HepG2 (cell line): ENCODE results near the gene OARD1. TPM values are rescaled to one million over a fixed set of nuclear protein-coding genes. Genes with fewer than 3 reads are reported as not detected.

Experiments
- ATF1 ChIP-seq: IDR thresholded peaks from 2 replicates; pipeline ENCODE4 v1.6.1; 2016; ENCODE audit warnings: mild to moderate bottlenecking, control low read depth
- BRCA1 ChIP-seq: sonication (generic); formaldehyde crosslinking; IDR thresholded peaks from 2 replicates; pipeline ENCODE4 v1.4.0; 2020; ENCODE audit warnings: missing genetic modification reagents
- CBX5 ChIP-seq: sonication (generic); formaldehyde crosslinking; IDR thresholded peaks from 2 replicates; pipeline ENCODE4 v1.4.0; 2020; ENCODE audit warnings: missing genetic modification reagents, borderline replicate concordance
- ELF3 ChIP-seq: IDR thresholded peaks from 2 replicates; pipeline ENCODE4 v1.6.1; 2016; ENCODE audit warnings: missing genetic modification reagents, missing compliant biosample characterization
- GPN1 ChIP-seq: sonication (generic); formaldehyde crosslinking; IDR thresholded peaks from 2 replicates; pipeline ENCODE4 v1.5.1; 2020; ENCODE audit warnings: missing genetic modification reagents, borderline replicate concordance
- HCFC1 ChIP-seq: fragments of 150-350 bp; IDR thresholded peaks from 2 replicates; pipeline ENCODE4 v1.6.1; 2014; ENCODE audit warnings: low read depth, low read length
- HNRNPK ChIP-seq: fragments of 200-400 bp; formaldehyde crosslinking; IDR thresholded peaks from 2 replicates; pipeline ENCODE4 v1.6.1; 2018; ENCODE audit warnings: low read length, low read depth, moderate library complexity, mild to moderate bottlenecking; ENCODE audit not compliant: poor library complexity, severe bottlenecking
- KAT8 ChIP-seq: IDR thresholded peaks from 2 replicates; pipeline ENCODE4 v1.6.1; 2016; ENCODE audit warnings: missing genetic modification reagents, missing compliant biosample characterization
- MEF2D ChIP-seq: sonication (generic); formaldehyde crosslinking; IDR thresholded peaks from 2 replicates; pipeline ENCODE4 v1.5.1; 2020; ENCODE audit warnings: mild to moderate bottlenecking, missing genetic modification reagents
- MTF1 ChIP-seq: sonication (generic); formaldehyde crosslinking; IDR thresholded peaks from 2 replicates; pipeline ENCODE4 v1.5.0; 2020; ENCODE audit warnings: missing genetic modification reagents
- NFE2L1 ChIP-seq: sonication (generic); formaldehyde crosslinking; IDR thresholded peaks from 2 replicates; pipeline ENCODE4 v1.4.0; 2020; ENCODE audit warnings: missing genetic modification reagents, mild to moderate bottlenecking, borderline replicate concordance
- NFYB ChIP-seq: sonication (generic); formaldehyde crosslinking; IDR thresholded peaks from 2 replicates; pipeline ENCODE4 v1.4.0; 2020; ENCODE audit warnings: missing genetic modification reagents
- RARA ChIP-seq: IDR thresholded peaks from 2 replicates; pipeline ENCODE4 v1.6.1; 2016; ENCODE audit warnings: missing genetic modification reagents, missing compliant biosample characterization
- SMAD9 ChIP-seq: sonication (generic); formaldehyde crosslinking; IDR thresholded peaks from 2 replicates; pipeline ENCODE4 v1.5.1; 2020; ENCODE audit warnings: mild to moderate bottlenecking, missing genetic modification reagents
- SRSF9 ChIP-seq: fragments of 200-400 bp; formaldehyde crosslinking; IDR thresholded peaks from 2 replicates; pipeline ENCODE4 v1.6.1; 2018; ENCODE audit warnings: borderline replicate concordance, mild to moderate bottlenecking, low read depth, low read length; ENCODE audit not compliant: insufficient read depth, poor library complexity, severe bottlenecking
- XBP1 ChIP-seq: sonication (generic); formaldehyde crosslinking; IDR thresholded peaks from 2 replicates; pipeline ENCODE4 v1.5.0; 2020; ENCODE audit warnings: missing genetic modification reagents
- ZBTB25 ChIP-seq: IDR thresholded peaks from 2 replicates; pipeline ENCODE4 v1.6.1; 2018; ENCODE audit warnings: missing genetic modification reagents
- ZEB1 ChIP-seq: IDR thresholded peaks from 2 replicates; pipeline ENCODE4 v1.6.1; 2012; ENCODE audit warnings: mild to moderate bottlenecking, low read depth, inconsistent platforms; ENCODE audit not compliant: insufficient replicate concordance
- ZKSCAN8 ChIP-seq: IDR thresholded peaks from 2 replicates; pipeline ENCODE4 v1.6.1; 2016; ENCODE audit warnings: borderline replicate concordance, missing genetic modification reagents, missing compliant biosample characterization
- ZNF12 ChIP-seq: sonication (generic); formaldehyde crosslinking; IDR thresholded peaks from 2 replicates; pipeline ENCODE4 v1.5.0; 2020; ENCODE audit warnings: missing genetic modification reagents
- ZNF3 ChIP-seq: IDR thresholded peaks from 2 replicates; pipeline ENCODE4 v1.7.0; 2017; ENCODE audit warnings: inconsistent platforms
- ZNF431 ChIP-seq: sonication (generic); formaldehyde crosslinking; IDR thresholded peaks from 2 replicates; pipeline ENCODE4 v1.9.0; 2022; ENCODE audit warnings: missing genetic modification reagents, low read depth, mild to moderate bottlenecking, borderline replicate concordance
- ZNF556 ChIP-seq: sonication (generic); formaldehyde crosslinking; IDR thresholded peaks from 2 replicates; pipeline ENCODE4 v1.4.0; 2020; ENCODE audit warnings: mild to moderate bottlenecking, missing genetic modification reagents, borderline replicate concordance
- ZNF639 ChIP-seq: conservative IDR thresholded peaks from 2 replicates; pipeline ENCODE4 v1.6.1; 2018; ENCODE audit warnings: missing genetic modification reagents
- ZNF772 ChIP-seq: sonication (generic); formaldehyde crosslinking; IDR thresholded peaks from 2 replicates; pipeline ENCODE4 v1.5.0; 2020; ENCODE audit warnings: mild to moderate bottlenecking, missing genetic modification reagents
- ZNF776 ChIP-seq: sonication (generic); formaldehyde crosslinking; IDR thresholded peaks from 2 replicates; pipeline ENCODE4 v1.4.0; 2020; ENCODE audit warnings: mild to moderate bottlenecking, missing genetic modification reagents
- ZNF891 ChIP-seq: sonication (generic); formaldehyde crosslinking; IDR thresholded peaks from 2 replicates; pipeline ENCODE4 v1.5.0; 2020; ENCODE audit warnings: mild to moderate bottlenecking, missing genetic modification reagents
- ZSCAN25 ChIP-seq: sonication (generic); formaldehyde crosslinking; IDR thresholded peaks from 2 replicates; pipeline ENCODE4 v1.8.0; 2022; ENCODE audit warnings: mild to moderate bottlenecking, missing genetic modification reagents
- ZSCAN31 ChIP-seq: sonication (generic); formaldehyde crosslinking; IDR thresholded peaks from 2 replicates; pipeline ENCODE4 v1.5.0; 2020; ENCODE audit warnings: low read depth, mild to moderate bottlenecking, missing genetic modification reagents
- polyA plus RNA-seq, 8 experiments: library from polyadenylated mRNA; depleted of rRNA in 3 of 8; stranded (reverse) in 7 of 8; unstranded in 1 of 8; fragments of >200 nt; fragmentation: Illumina TruSeq in 4 of 8; extraction: Trizol in 4 of 8; gene quantifications; 2 replicates each; pipeline versions ENCODE4 v1.2.1 to v1.2.3, GENCODE V29; 2011 to 2016; ENCODE audit warnings: low read depth in 4 of 8, missing spikeins in 1 of 8, mixed read lengths in 1 of 8; ENCODE audit not compliant: insufficient read depth in 1 of 8
- total RNA-seq, 5 experiments: library from RNA; depleted of rRNA; stranded (reverse); fragments of >200 nt; fragmentation: Illumina TruSeq; extraction: Trizol; gene quantifications; 2 replicates each; pipeline ENCODE4 v1.2.3, GENCODE V29; 2016; ENCODE audit warnings: low read depth in 1 of 5
- TF ChIP-seq, protein P1 (sequence below): sonication (generic); formaldehyde crosslinking; IDR thresholded peaks from 2 replicates; pipeline ENCODE4 v1.5.0; 2020; ENCODE audit warnings: mild to moderate bottlenecking, missing genetic modification reagents, moderate library complexity

OARD1 gene
- total and polyA plus RNA-seq, 2 of the 13 experiments (the other 11 are each of a cell fraction or from before 2014, with no cell fraction given) = 18.4 to 49.0 TPM

DNA sequence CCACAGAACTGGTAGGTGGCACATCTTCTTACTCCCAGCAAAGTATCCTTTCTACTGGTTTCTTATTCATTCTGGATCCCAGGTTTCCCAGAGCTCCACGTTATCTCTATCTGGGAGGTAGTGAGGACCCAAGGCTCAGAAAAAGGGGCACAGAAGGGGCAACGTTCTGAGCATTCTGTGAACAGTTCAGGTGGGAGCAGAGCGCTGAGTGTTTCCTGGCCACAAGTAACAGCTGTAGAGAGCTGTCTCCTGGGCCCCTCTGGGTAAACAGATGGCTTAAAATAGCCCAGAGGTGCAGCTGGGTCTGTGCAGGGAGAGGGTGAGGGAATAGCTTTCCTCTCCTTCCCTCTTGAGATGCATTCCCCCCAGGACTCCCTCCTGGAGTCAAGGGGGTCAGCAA, 17.0 kb downstream of the OARD1 start (continued):
- TF ChIP-seq, protein P1, sequence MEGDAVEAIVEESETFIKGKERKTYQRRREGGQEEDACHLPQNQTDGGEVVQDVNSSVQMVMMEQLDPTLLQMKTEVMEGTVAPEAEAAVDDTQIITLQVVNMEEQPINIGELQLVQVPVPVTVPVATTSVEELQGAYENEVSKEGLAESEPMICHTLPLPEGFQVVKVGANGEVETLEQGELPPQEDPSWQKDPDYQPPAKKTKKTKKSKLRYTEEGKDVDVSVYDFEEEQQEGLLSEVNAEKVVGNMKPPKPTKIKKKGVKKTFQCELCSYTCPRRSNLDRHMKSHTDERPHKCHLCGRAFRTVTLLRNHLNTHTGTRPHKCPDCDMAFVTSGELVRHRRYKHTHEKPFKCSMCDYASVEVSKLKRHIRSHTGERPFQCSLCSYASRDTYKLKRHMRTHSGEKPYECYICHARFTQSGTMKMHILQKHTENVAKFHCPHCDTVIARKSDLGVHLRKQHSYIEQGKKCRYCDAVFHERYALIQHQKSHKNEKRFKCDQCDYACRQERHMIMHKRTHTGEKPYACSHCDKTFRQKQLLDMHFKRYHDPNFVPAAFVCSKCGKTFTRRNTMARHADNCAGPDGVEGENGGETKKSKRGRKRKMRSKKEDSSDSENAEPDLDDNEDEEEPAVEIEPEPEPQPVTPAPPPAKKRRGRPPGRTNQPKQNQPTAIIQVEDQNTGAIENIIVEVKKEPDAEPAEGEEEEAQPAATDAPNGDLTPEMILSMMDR = no peak
- TF ChIP-seq XBP1 (CRISPR knock-in tag) (no peak), BRCA1 (CRISPR knock-in tag) (no peak), ZNF639 (no peak), ELF3 (0 out of 2 replicates have a peak, but pooled peaks have one; percentile 25), SRSF9 (no peak), ZNF772 (CRISPR knock-in tag) (no peak), ZNF3 (CRISPR knock-in tag) (no peak), ATF1 (no peak), ZBTB25 (CRISPR knock-in tag) (0 out of 2 replicates have a peak, but pooled peaks have one; percentile 26), MEF2D (CRISPR knock-in tag) (peak; percentile 99), MTF1 (CRISPR knock-in tag) (no peak), ZNF12 (CRISPR knock-in tag) (no peak), NFYB (CRISPR knock-in tag) (no peak), ZNF776 (CRISPR knock-in tag) (no peak), RARA (CRISPR knock-in tag) (peak; percentile 56), ZNF891 (CRISPR knock-in tag) (no peak), KAT8 (CRISPR knock-in tag) (0 out of 2 replicates have a peak, but pooled peaks have one; percentile 15), ZSCAN25 (CRISPR knock-in tag) (0 out of 2 replicates have a peak, but pooled peaks have one; percentile 51), ZEB1 (no peak), SMAD9 (0 out of 2 replicates have a peak, but pooled peaks have one; percentile 32), GPN1 (CRISPR knock-in tag) (no peak), ZSCAN31 (CRISPR knock-in tag) (no peak), HCFC1 (no peak), ZNF556 (CRISPR knock-in tag) (no peak), HNRNPK (no peak), CBX5 (CRISPR knock-in tag) (no peak), NFE2L1 (no peak), ZKSCAN8 (CRISPR knock-in tag) (no peak), ZNF431 (CRISPR knock-in tag) (no peak)
